Activated CD4-positive, alpha-beta T cell treated with anti-CD3 and anti-CD28 coated beads for 1 hour (primary cell): ENCODE data around the gene XYLB.
A peak's percentile ranks its signal among the peaks of the same experiment; 100 is the strongest.
"Not testable (repeated sequence)": the region's sequence is repeated elsewhere in the genome, so short reads cannot be mapped to it uniquely, and the experiment has no call there.

Experiments used
- DNase-seq: peaks from one replicate; pipeline ENCODE4 v3.0.0-alpha.2; 2020

Gene XYLB

DNA sequence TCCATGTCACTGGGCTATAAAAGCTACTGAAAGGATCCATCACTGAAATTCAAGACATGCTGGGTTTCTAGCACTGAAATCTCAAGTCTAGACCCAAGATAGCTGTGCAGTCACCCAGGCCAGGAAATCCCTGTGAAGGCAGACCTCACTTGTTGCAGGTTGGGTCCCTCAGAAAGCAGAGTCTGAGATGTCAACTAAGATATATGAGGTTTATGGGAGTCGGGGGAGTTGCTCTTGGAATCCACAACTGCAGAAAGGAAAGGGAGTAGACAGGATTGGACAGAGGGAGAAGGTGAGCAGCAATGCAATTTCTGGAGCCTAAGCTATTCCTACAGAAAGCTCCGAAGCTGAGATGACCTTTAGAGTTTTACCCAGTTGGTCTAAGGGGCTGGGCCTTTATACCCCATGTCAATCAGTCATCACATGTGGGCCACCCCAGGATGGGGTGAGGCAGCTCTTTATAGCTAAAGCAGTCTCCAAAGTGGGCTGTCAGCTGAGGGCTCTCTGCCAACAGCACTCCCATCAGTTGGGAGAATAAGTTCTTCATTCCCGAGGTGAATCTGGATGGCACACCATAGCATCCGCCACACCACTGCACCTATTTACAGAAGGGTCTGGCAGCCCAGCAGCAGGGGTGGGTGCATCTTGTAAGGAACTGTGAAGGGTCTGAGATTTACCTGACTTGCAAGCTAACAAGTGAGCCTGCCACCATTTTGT lies 54.8 kb downstream of the XYLB start:
- no peak for DNase-seq

DNA sequence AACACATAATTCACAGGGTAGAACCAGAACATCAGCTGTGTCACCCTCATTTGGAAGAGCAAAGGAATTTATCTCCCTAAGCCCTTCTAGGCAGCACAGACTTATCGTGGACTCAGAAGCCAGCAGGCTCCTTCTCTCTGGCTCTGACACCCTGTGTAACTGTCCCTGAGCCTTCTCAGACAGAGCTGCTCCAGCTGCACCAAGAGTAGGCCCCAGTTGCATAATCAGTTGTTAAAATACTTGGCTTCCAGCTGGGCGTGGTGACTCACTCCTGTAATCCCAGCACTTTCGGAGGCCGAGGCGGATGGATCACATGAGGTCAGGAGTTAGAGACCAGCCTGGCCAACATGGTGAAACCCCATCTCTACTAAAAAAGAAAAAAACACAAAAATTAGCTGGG lies 57.7 kb downstream of the XYLB start:
- no peak for DNase-seq

DNA sequence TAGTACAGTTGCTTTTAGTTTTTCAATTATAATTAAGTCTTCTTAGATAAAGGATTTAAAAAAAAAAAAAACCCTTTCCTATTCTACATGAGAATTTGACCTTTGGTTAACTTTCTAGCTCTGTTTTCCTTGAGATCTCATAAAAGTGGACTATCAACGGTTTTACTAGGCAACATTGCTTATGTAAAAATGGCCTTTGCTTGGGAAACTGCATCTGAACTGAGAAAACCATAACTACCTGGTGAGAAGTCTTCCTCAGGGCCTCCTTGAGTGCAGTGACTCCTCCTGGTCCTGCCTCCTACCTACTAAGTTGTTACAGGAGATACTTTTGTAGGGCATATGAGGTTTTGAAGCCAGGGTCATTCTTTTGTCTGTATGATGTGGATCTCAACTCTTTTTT lies 65.0 kb downstream of the XYLB start:
- no peak for DNase-seq

DNA sequence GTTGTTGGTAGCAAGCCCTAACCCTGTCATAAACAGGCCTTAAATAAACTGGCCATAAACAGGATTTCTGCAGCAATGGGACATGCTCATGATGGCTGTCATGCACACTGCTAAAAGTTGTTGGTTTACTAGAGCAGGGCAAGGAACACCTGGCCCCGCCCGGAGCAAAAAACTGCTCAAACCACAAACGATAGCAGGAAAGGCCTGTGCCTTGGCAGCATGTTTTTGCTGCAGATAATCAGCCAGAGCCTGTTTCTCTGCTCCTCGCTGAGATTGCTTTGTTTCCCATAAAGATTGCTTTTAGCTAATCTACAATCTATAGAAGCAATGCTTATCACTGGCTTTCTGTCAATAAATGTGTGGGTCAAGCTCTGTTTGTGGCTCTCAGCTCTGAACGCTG lies 74.2 kb downstream of the XYLB start:
- not testable (repeated sequence) for DNase-seq

DNA sequence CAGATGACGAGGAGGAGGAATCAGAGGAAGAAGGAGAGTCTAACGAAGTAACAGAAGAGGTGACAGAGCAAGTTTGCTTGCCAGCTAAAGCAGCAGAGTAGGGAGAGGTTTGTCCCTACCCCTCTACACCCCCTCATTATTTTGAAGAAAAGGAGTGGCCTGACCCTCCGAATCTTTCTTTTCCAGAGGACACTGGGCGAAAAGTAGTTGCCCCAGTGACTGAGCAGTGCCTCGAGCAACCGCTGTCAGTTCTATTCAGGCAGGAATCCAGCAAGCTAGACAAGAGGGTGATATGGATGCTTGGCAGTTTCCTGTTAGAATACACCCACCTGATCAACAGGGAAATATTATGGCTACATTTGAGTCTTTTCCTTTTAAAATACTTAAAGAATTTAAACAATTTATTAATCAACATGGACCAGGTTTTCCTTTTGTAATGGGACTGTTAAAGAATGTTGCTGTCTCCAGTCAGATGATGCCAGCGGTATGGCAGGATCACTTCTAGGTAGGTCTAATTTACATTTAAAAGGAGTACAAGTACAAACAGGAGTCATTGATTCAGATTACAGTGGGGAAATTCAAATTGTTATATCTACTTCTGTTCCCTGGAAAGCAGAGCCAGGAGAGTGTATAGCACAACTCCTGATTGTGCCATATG lies 75.2 kb downstream of the XYLB start:
- DNase-seq = no peak

DNA sequence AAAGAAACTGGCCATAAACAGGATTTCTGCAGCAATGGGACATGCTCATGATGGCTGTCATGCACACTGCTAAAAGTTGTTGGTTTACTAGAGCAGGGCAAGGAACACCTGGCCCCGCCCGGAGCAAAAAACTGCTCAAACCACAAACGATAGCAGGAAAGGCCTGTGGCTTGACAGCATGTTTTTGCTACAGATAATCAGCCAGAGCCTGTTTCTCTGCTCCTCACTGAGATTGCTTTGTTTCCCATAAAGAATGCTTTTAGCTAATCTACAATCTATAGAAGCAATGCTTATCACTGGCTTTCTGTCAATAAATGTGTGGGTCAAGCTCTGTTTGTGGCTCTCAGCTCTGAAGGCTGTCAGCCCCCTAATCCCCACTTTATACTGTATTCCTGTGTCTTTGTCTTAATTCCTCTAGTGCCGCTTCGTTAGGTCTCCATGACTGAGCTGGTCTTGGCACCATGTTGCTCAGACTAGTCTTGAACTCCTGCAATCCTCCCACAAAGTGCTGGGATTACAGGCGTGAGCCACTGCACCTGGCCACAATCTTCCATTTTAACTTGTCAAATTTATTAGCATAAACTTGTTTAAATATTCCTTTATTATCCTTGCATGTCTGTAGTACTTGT lies 80.3 kb downstream of the XYLB start:
- DNase-seq = not testable (repeated sequence)

DNA sequence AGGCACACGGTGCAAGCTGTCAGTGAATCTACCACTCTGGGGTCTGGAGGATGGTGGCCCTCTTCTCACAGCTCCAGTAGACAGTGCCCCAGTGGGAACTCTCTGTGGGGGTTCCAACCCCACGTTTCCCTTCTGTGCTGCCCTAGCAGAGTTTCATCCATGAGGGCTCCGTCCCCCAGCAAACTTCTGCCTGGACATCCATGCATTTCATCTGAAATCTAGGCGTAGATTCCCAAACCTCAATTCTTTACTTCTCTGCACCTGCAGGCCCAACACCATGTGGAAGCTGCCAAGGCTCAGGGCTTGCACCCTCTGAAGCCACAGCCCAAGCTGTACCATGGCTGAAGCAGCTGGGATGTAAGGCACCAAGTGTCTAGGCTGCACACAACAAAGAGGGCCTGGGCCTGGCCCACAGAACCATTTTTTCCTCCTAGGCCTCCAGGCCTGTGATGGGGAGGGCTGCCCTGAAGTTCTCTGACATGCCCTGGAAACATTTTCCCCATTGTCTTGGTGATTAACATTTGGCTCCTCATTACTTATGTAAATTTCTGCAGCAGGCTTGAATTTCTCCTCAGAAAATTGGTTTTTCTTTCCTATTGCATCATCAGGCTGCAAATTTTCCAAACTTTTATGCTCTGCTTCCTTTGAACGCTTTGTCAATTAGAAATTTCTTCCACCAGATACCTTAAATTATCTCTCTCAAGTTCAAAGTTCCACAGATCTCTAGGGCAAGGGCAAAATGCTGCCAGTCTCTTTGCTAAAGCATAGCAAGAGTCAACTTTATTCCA lies 86.5 kb downstream of the XYLB start:
- not testable (repeated sequence) for DNase-seq

DNA sequence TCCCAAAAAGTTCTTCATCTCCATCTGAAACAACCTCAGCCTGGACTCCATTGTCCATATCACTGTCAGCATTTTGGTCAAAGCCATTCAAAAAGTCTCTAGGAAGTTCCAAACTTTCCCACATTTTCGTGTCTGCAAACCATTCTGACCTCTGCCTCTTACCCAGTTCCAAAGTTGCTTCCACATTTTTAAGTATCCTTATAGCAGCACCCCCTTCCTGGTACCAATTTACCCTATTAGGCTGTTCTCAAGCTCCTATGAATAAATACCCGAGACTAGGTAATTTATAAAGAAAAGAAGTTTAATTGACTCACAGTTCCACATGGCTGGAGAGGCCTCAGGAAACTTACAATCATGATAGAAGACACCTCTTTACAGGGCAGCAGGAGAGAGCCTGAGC lies 87.1 kb downstream of the XYLB start:
- not testable (repeated sequence) for DNase-seq

DNA sequence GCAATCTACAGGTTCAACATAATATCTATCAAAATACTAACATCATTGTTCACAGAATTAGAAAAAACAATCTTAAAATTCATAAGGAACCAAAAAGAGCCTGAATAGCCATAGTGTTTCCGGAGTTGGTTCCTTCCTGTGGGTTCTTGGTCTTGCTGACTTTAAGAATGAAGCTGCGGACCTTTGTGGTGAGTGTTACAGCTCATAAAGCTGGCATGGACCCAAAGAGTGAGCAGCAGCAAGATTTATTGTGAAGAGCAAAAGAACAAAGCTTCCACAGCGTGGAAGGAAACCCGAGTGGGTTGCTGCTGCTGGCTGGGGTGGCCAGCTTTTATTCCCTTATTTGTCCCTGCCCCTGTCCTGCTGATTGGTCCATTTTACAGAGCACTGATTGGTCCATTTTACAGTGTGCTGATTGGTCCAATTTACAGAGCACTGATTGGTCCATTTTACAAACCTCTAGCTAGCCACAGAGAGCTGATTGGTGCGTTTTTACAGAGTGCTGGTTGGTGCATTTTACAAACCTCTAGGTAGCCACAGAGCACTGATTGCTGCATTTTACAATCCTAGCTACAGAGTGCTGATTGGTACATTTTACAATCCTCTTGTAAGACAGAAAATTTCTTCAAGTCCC lies 92.0 kb downstream of the XYLB start:
- not testable (repeated sequence) for DNase-seq

DNA sequence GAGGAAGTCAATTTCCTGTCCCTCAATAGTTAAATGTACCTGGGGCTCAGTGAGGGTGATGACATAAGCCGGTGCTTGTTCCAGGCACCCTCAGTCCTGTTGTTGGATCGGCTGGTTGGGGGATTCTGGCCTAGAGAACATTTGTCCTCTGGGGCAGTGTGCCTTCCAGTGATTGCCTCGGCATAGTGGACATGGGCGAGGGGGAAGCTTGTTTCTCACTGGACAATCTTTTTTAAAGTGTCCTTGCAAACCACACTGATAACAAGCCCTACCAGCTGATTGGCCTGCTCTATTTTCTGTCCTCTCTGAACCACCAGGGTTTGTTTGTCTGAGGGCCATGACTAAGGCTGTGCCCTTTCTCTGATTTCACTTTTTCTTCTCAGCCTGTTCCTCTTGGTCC lies 96.6 kb downstream of the XYLB start:
- DNase-seq = not testable (repeated sequence)

DNA sequence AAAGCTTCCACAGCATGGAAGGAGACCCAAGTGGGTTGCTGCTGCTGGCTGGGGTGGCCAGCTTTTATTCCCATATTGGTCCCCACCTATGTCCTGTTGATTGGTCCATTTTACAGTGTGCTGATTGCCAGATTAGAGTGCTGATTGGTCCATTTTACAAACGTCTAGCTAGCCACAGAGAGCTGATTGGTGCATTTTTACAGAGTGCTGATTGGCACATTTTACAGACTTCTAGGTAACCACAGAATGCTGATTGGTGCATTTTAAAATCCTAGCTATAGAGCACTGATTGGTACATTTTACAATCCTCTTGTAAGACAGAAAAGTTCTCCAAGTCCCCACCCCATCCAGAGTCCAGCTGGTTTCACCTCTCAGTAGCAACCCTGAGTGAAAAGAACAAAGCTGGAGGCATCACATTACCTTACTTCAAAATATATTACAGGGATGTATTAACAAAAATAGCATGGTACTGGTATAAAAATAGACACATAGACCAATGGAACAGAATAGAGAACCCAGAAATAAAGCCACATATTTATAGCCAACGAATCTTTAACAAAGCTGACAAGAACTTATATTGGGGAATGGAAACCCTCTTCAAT lies 99.6 kb downstream of the XYLB start:
- no peak for DNase-seq

DNA sequence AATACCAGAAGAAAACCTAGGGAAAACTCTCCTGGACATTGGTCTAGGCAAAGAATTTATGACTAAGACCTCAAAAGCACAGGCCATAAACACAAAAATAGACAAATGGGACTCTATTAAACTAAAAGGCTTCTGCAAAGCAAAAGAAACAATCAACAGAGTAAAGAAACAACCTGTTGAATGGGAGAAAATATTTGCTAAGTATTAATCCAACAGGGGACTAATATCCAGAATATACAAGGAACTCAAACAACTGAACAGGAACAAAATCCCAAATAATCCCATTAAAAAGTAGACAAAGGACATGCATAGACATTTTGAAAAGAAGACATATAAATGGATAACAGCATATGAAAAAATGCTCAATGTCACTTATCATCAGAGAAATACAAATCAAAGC lies 100.2 kb downstream of the XYLB start:
- no peak for DNase-seq

DNA sequence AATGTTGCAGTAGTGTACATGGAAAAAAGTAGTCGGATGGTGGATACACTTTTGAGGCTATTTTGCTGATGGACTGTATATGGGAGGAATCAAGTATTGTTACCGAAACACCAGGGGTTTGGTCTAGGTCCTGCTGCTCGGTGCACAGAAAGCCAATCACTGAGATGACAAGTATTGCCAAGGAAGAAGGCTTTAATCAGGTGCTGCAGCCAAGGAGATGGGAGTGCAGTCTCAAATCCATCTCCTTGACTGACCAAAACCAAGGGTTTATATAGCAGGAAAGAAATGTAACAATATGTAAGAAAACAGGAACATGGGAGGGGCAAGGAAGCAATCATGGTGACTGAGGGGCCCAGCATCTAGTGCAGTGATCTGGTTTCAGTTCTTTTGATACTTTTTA lies 104.3 kb downstream of the XYLB start:
- DNase-seq = no peak

DNA sequence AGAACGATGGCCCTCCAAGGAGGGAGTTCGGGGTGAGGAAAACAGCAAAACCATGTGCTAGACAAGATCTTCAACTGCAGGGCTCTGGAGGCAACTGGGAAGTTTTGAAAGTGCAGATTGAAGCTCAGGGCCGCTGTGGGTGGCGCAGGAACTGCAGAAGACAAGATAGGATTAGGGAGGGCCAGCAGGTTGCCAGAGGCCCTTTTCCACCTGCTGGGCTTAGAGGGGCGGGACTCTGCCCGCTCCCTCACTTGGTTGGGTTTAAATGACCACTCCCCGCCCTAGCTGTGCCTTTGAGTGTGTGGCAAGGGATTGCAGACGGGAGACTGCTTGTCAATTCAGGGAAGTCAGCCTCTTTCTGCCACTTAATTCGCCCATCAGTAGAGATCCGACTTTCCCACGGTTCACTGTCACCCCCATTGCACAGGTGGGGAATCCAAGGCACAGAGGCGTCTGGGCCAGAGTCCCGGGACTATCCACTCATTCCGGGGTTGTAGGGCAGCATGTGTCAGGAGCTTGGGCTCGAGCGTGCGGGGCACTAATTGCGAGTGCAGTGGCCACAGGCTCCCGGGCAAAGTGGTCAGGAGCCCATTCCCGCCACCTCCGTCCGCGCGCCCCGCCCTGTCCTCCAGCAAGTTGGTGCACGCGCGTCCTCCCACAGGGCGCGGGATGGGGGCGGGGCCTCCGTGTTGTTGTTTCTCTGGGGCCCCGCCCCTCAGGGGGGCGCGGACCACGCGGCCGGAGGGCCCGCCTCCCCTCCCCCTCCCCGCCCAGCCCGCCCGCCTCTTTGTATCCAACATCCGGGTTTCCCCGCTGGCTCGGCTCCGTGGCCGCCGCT lies 106.7 kb downstream of the XYLB start, which contains the start of gene ACVR2B:
ACVR2B (plus strand) TSS at position 816 of the 838 bp plus-strand sequence. CDS start 433 bp downstream, outside the sequence.
- DNase-seq = peak; percentile 37

DNA sequence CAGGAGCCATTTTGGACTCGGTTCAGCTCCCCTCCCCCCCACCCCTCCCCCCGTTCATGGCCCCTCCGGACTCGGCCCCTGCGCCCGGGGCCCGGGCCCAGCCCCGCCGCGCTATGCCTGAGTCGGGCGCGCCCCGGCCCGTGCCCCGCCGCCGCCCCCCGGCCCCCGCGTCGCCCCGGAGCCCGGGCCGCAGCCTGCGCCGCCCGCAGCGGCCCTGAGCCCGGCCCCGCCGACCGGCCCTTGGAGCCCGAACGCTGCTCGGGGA lies 107.3 kb downstream of the XYLB start:
- no peak for DNase-seq

DNA sequence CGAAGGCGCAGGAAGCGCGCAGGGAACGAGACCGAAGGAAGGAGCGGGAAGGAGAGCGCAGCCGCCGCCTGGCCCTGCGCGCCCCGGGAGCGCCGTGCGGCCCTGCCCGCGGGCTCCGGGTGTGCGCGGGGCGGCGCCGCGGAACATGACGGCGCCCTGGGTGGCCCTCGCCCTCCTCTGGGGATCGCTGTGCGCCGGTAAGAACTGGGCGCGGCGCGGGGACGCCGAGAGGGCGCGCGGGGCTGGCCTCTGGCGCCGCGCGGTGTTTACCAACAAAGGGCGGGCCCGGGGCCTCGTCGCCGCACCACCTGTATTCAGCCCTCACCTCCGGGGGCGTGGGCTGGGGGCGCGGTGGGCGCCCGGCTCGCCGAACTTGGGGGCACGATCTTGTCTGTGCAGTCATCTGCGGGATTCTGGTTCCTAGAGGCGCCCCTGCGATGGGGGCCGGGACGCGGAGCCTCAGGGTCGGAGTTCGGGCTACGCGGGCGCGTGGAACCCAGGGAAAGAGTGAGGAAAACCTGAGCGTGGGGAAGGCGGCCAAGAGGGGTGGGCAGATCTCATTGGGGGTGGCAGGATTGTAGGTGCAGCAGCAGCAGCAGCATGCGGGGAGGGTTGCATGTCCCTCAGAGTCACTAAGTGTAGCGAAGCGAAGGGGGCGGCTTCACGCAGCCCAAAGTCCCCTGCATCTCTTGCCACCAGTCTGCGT lies 107.7 kb downstream of the XYLB start:
- no peak for DNase-seq

DNA sequence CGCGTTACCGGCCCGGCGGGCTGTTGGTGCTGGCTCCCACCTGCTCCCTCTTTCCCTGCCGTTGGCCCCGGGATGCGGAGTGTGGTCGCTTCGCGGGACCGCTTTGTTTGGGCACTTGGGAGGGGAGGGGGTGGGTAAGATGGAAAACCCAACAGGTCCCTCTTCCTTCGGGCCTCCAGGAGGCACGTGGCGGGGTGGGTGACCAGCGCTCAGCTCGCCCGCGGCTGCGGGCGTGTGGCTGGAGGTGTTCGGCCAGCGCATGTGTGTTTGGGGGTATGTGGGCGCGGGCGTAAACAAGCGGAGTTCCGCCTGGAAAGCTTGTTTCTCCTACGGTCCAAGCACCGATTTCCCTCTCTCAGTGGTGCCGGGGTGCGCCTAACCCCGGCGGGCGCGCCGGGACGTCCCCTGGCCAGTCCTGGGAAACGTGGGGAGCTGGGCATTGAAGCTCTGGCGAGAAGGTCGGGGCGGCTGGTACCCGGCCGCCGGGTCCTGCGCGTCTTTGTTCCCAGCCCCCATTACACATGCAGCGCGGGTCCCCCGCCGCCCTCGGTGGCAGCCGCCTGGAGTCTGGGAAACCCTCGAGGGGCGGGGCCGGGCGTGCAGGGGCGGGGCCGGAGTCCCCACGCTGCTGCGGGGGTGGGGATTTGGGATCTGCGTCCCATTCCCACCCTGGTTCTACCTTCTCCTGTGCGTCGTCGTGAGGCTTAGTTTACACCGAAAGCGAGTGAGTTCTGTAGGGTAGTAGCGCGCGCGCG lies 108.5 kb downstream of the XYLB start:
- DNase-seq = no peak

DNA sequence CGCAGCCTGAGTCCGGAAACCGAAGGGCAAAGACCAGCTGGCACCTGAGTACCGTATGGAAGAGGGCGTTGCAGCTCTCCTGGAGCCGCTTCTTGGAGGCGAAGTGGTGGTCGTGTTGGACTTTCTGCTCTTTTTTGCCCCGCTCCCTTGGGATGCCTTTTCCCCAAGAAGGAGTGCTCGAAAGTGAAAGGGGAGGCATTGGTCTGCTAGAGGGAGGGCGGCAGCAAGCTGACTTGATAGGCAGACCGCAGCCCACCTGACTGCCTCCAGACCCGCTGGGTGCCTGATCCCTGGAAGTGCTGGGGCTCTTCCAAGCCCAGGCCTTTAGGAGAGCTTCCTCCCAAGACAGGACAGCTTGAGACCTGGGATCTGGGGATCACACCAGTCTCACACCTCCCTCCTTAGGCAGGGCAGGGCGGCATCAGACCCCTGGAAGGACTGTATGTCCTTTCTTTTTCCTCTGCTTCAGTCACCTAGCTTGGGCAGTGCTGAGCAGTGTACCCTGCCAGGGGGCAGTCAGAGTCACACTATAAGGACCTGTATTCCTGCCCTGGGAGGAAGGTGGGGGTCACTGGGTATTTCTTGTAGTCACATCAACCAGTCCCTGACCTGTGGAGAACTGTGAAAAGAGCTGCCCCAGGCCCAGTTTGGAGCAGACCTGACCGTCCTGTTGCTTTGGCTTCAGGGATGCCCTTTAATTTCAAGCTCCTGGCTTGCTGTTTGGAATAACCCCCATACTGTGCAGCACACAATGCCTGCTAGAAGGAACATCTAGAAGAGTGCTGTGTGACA lies 109.2 kb downstream of the XYLB start:
- no peak for DNase-seq
